Activated CD4-positive, CD25-positive, alpha-beta regulatory T cell treated with anti-CD3 and anti-CD28 coated beads, Interleukin-2, amount 50 U/mL, for 16 hours (primary cell): Measurements from ENCODE around the gene CERCAM.
"Not testable (repeated sequence)": the region's sequence is repeated elsewhere in the genome, so short reads cannot be mapped to it uniquely, and the experiment has no call there.

ENCODE experiments used
- DNase-seq: peaks from one replicate; pipeline ENCODE4 v3.0.0-alpha.2; 2020; ENCODE audit warnings: low read depth, low spot score

Gene CERCAM

DNA sequence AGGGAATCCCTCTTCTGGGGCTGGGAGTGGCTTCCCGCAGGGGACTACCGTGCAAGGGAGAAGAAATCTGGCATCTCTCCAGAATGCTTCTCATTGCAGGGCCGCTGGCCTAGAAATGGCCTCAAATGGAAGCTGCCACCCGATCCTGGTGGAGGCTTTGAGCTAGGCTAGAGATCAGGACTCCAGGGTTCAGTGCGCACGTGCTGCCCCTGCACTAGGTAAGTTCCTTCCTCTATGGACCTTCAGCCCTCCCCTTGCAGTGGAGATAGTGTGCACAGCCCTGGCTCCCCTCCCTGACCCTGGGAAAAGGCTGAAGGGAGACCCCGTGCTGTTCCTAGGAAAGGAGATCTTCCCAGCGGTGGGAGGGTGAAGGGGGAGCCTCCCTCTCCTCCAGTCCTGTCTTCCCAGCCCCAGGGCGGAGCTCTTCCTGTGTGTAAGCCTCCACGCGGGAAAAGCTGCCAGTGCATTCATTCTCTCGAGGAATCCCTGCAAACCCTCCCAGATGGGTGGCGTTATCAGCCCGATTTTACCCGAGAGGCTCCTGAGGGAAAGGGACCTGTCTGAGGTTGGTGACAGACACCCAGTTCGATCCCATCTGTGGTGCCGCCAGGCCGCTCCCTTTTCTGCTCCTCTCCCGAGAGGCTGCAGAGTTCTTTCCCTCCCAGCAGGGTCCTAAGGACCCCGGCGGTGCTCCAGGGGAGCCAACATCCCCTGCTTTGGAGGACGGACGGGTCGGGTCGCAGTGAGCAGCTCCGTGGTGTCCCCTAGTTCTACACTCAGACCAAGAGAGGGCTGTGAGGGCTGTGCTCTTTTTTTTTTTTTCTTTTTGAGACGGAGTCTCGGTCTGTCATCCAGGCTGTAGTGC lies 1.4 kb upstream of the CERCAM start:
- DNase-seq = no peak

DNA sequence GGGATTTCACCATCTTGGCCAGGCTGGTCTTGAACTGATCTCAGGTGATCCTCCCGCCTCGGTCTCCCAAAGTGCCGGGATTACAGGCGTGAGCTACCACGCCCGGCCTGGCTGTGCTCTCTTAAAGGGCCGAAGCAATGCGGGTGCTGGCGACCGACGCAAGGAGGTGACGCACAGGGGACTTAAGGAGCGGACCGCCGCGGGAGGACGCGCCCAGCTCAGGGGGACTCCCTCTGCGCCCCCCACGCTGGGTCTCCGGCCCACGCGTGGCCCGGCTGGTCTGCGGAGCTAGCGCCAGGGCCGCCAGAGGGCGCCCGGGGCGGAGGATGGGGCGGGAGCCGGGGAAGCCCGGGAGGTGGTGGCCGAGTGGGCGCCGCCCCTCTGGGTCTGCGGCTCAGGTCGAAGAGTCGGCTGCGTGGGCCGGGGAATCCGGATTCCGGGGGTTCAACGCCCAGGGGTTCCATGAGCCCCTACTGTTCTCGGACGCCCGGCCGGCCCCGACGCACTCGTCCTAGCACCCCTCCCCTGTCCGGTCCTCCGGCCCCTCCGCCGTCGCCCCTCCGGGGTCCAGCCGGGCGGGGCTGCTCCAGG lies 502 bp upstream of the CERCAM start:
- peak; percentile 26 for DNase-seq

DNA sequence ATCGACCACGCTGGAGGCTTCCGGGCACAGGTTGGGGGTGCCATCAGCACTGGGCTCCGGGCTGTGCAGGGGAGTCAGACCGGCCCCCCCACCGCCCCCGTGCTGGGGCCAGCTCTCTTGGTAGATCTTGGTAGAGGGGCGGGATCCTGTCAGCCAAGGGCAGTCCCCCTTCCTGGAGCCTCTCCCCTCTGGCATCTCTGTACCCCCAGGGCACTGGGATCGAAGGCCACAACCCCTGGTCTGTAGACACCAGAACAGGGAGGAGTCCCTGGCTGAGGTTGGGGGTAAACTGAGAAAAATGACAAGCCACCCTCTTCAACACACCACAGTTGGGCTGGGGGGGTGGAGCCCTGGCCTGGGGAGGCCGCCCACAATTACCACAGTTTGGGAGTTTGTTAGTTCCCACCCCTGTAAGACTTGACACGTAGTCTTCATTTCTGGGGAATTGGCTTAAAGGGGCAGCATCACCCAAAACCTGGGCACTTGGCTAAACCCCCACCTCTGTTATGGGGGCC lies 882 bp downstream of the CERCAM start:
- no peak for DNase-seq

DNA sequence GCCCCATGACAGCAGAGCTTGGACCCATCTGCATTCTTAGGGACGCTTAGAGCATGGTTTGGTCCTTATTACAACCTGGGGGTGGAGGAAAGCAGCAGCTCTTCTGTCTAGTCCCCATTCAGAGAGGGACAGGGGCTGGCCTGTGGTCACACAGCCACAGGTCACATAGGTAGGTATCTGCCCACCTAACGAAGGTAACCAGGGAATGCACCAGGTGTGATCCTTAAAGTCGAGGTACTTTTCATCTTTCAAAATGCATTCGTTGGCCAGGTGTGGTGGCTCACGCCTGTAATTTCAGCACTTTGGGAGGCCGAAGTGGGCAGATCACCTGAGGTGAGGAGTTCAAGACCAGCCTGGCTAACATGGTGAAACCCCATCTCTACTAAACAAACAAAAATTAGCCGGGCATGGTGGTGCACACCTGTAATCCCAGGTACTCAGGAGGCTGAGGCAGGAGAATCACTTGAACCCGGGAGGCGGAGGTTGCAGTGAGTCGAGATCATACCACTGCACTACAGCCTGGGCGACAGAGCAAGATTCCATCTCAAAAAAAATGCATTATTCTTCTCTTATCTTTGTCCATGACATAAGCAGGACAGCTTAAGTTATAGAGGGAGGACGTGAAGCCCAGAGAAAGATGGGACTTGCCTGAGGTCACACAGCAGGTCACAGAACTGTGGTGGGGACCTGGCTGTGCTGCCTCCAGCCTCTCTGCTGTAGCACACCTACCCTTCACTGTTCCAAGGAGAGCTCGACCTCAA lies 1.5 kb downstream of the CERCAM start:
- not testable (repeated sequence) for DNase-seq

DNA sequence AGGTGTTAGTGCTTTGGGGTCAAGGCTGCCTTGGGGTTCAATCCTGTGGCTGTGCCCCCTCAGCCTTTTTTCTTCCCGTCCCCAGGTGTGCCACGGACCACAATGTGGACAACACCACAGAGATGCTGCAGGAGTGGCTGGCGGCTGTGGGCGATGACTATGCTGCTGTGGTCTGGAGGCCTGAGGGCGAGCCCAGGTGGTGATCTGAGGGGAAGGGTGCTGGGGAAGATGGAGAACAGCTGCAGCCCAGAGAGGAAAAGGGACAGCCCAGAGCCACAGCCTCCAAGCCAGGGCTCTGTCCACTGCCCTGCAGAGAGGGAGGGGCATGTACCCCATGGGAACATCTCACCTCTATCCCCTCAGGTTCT lies 2.1 kb downstream of the CERCAM start:
- DNase-seq = no peak

DNA sequence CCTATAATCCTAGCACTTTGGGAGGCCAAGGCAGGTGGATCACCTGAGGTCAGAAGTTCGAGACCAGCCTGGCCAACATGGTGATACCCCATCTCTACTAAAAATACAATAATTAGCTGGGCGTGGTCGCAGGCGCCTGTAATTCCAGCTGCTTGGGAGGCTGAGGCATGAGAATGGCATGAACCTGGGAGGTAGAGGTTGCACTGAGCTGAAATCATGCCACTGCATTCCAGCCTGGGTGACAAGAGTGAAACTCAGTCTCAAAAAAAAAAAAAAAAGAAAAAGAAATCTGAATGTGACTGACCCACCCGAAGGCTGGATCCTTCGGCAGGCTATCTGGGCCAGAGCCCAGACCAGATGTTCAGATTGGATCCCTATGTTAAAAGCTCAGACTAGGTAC lies 2.7 kb downstream of the CERCAM start:
- not testable (repeated sequence) for DNase-seq

DNA sequence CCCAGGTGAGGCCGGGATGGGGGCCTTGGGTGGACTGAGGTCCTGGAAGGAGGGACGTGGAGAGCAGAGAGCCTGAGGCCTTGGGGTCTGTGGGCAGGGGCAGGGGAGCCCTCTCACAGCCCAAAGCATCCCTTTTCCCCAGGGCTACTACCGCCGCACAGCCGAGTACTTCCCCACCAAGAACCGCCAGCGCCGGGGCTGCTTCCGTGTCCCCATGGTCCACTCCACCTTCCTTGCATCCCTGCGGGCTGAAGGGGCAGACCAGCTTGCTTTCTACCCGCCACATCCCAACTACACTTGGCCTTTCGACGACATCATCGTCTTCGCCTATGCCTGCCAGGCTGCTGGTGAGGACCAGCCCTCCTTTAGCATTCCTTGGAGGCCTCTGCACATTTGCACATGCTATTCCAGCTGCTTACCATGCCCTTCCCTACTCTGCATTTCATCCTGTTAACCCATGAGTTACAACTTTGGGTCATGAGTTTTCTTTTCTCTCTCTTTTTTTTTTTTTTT lies 3.7 kb downstream of the CERCAM start:
- DNase-seq = no peak

DNA sequence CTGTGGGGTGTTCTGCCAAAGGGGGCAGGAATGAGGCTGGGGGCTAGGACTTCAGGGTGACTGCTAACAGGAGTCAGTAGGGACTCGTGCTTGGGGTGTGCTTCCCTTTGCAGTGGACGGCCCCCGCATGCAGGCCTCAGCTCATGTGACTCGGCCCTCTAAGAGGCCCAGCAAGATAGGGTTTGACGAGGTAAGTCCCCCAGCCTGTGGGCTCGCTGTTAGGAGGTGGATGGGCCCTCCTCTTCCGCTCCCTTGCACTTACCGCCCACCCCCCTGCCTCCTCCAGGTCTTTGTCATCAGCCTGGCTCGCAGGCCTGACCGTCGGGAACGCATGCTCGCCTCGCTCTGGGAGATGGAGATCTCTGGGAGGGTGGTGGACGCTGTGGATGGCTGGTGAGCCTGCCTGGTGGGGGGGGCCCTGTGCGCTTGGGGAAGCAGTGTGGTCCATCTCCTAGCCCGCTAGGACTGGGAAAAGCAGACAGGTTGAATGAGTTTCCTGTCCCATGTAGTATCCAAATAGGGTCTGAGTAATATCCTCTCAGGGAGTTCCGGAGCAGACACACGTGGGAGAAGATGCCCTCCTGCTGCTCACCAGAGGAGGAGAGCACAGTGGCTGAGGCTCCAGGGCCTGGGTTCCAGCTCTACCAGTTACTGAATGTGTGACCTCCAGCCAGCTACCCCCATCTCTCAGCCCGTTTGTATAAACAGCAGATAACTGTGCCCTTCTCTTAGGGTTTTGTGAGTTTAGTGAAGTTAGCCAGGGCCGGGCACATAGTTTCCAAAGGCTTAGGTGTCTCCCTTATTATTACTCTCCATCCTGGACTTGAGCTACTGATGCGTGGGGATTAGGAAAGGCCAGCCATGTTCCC lies 8.2 kb downstream of the CERCAM start:
- no peak for DNase-seq

DNA sequence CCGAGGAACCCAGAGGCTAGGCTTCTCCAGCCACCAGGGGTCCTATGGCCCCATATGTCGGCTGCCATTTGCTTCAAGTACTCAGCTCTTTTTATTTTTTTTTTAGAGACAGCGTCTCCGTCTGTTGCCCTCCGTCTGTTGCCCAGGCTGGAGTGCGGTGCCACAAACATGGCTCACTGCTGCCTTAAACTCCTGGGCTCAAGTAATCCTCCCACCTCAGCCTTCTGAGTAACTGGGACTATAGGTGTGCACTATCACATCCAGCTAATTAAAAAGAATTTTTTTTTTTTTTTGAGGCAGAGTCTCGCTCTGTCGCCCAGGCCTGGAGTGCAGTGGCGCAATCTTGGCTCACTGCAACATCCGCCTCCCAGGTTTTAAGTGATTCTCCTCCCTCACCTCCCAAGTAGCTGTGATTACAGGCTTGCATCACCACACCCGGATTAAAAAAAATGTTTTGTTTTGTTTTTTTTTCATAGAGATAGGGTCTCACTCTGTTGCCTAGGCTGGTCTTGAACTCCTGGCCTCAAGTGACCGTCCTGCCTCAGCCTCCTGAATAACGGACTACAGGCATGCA lies 8.9 kb downstream of the CERCAM start:
- DNase-seq = no peak

DNA sequence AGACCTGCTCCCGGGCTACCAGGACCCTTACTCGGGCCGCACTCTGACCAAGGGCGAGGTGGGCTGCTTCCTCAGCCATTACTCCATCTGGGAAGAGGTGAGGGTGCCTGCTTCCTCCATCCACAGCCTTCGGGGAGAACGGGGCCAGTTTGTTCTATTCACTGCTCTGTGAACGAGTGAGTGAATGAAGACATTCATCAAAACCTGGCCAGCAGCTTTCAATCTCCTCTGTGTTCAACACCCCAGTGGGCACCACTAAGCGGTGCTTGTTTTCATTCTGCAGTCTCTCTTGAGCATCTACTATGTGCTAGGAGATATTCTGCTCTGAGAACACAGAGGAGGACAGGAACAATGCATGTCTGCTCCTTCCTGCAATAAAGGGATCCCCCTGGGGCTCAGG lies 10.6 kb downstream of the CERCAM start:
- no peak for DNase-seq

DNA sequence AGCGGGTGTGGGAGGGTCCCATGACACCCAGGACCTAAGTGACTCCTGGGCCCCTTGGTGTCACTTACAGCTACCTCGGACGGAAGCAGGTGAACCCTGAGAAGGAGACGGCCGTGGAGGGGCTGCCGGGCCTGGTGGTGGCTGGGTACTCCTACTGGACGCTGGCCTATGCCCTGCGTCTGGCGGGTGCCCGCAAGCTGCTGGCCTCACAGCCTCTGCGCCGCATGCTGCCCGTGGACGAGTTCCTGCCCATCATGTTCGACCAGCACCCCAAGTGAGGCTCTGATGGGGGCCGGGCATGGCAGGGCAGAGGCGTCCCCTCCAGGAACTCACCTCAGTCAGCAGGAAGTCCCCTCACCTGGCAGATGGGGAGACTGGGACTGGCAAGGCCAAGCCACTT lies 13.7 kb downstream of the CERCAM start:
- DNase-seq = no peak

DNA sequence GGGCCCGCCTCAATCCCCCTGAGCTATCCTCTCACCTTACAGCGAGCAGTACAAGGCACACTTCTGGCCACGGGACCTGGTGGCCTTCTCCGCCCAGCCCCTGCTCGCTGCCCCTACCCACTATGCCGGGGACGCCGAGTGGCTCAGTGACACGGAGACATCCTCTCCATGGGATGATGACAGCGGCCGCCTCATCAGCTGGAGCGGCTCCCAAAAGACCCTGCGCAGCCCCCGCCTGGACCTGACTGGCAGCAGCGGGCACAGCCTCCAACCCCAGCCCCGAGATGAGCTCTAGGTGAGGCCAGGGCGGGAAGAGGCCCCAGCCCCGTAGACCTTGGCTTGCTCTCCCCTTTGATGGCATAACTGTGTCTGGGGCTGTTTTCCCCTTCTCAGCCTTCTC lies 15.0 kb downstream of the CERCAM start:
- DNase-seq = no peak

DNA sequence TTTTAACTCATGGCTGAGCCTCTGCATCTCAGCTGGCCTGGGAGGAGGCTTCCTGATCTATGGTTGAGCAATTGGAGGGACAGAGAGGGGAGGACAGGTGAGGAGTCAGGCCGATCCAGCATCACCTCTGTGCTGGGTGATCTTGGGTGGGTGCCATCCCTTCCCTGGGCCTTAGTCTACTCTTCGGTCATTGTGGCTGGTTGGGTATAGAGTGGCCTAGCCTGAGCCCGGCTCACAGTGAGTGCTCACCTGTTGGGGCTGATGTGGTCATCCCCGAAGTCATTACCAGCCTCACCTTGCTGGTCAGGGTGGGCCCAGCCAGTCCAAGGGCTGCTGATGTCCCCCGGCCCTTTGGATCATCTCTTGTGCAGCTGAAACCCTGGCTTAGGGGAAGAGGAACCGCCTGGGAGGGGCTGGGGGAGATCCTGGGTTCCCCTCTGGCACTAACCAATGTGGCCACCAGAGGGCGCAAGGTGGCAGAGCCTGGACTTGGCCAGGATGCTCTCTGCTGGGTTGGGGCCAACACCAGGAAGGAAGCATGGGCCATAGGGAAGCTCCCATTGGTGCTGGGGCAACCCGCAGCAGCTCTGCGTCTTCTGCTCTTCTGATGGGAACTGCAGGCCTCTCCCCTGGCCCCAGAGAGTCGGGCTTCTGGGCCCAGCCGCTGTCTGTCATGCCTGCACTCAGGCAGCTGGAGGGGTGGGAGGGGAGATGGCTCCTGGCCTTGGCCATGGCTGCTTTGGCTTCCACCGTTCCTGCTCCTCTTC lies 17.9 kb downstream of the CERCAM start:
- peak; percentile 64 for DNase-seq

DNA sequence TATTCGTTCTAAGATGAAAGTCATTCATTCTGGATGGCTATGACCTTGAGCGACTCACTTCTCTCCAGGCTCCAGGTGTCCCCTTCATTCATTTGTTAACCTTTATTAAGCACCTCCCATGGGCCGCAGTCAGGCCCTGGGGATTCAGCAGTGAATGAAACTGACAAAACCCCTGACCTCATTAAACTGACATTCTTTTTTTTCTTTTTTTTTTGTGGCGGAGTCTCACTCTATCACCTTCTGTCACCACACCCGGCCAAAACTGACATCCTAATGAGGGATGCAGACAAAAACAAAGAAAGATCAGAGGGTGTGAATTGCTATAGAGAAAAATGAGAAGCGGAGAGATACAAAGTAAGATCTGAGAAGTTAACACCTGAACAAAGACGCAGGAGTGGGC lies 18.6 kb downstream of the CERCAM start:
- no peak for DNase-seq

DNA sequence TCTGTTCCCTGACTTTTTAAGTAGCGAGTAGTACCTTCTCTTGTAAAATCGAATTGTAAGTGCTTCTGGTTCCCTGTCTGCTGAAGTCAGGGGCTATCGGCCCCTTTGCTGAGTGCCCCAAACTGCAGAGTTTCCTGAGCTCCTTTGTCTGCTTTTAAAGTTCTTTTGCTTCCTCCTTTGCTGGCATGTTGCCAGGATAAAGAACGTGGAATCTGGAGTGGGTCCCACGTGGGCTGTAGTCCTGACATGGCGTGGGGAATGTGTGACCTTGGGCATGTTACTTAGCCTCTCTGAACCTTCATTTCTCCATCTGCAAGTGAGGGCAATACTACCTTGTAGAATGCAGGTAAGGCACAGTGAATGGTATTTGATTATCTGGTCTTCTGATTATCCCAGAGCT lies 21.5 kb downstream of the CERCAM start:
- DNase-seq = no peak

DNA sequence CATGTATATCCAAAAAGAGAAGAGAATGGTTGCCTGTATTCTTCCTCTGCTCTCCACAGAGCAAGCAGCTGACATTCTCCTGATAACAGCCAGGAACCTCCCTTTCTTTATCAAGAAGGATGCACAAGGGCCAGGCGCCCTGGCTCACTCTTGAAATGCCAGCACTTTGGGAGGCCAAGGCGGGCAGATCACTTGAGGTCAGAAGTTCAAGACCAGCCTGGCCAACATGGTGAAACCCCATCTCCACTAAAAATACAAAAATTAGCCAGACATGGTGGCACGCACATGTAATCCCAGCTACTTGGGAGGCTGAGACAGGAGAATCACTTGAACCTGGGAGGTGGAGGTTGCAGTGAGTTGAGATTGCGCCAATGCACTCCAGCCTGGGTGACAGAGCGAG lies 25.8 kb downstream of the CERCAM start:
- not testable (repeated sequence) for DNase-seq

DNA sequence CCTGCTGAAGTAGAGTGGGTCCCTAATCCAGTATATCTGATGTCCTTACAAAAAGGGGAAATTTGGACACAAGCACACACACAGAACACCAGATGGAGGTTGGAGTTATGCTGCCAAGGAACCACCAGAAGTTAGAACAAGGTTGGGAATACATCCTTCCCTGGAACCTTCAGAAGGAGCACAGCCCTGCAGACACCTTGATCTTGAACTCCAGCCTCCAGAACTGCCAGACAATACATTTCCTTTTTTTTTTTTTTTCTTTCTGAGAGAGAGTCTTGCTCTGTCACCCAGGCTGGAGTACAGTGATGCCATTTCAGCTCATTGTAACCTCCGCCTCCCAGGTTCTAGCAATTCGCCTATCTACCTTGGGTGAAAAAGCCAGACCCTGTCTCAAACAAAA lies 28.1 kb downstream of the CERCAM start:
- DNase-seq = no peak

DNA sequence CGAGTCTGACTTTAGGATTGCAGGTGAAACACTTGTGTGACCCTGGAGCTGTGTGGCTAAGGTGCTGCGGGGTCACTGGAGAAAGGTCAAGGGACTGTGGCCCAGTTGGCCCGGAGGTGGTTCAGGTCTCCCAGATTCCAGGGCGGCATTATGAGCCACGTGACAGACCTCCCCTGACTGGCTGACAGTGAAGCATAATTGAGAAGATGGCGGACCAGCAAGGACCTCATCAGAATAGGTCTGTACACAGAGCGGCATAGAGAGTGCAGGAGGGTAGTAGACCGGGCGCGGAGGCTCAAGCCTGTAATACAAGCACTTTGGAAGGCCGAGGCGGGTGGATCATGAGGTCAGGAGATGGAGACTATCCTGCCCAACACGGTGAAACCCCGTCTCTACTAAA lies 34.3 kb downstream of the CERCAM start:
- DNase-seq = no peak

DNA sequence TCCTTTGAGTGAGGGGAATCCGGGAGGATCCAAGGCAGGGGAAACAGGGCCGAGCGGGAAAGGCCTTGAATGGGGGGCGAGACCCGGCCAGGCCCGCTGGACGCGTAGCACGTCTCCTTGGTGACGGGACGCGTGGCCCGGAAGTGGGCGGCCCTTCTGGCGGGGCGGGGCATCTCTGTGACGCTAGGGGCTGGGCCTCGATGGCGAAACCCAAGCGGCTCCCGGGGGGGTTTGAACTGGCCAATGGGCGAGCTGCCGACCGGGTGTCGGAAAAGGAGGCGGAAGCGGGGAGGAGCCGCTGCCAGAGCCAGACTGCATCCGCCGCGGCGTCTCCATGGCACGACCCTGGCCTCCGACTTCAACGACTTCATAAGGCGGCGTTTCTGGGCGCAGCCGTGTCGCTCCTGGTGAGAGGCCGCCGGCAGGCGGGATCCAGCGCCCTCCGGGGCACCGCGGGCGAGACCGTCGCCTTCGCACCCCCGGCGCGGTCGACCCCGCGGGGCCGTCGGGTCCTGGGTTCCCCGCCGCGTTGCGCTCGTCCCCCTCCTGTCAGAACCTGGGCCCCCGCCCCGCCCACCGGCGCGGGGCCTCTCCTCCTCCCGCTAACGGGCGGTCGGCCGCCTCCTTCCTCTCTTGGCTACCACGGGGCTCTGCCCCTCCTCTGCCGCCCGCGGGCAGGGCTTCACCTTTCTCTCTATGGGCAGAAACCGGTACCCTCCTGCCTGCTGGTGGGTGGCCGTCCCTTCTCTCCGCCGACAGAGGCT lies 35.4 kb downstream of the CERCAM start, which contains the start of gene ODF2:
Gene ODF2 (plus strand): TSS at position 158 of the 764 bp plus-strand sequence. CDS start 86 bp downstream, at position 244.
- peak; percentile 98 for DNase-seq
